HepG2 (cell line): ENCODE measurements around the gene ETFA. TPM values are rescaled to one million over a fixed set of nuclear protein-coding genes. Genes with fewer than 3 reads are reported as not detected.

Experiments
- ATM ChIP-seq: fragments of 450-650 bp; IDR thresholded peaks from 2 replicates; pipeline ENCODE4 v1.7.1; 2017; ENCODE audit warnings: mild to moderate bottlenecking, borderline replicate concordance
- CCDC6 ChIP-seq: sonication (generic); formaldehyde crosslinking; IDR thresholded peaks from 2 replicates; pipeline ENCODE4 v1.8.1; 2022; ENCODE audit warnings: mild to moderate bottlenecking, missing genetic modification reagents, moderate library complexity
- ELF3 ChIP-seq: IDR thresholded peaks from 2 replicates; pipeline ENCODE4 v1.6.1; 2016; ENCODE audit warnings: missing genetic modification reagents, missing compliant biosample characterization
- HCFC1 ChIP-seq: fragments of 150-350 bp; IDR thresholded peaks from 2 replicates; pipeline ENCODE4 v1.6.1; 2014; ENCODE audit warnings: low read depth, low read length
- NPAS2 ChIP-seq: sonication (generic); formaldehyde crosslinking; IDR thresholded peaks from 2 replicates; pipeline ENCODE4 v1.8.0; 2022; ENCODE audit warnings: mild to moderate bottlenecking, missing genetic modification reagents, borderline replicate concordance
- NR2F6 ChIP-seq, 2 experiments: IDR thresholded peaks; 2 replicates each; pipeline ENCODE4 v1.6.1; 2016; ENCODE audit warnings: antibody characterized with exemption in 1 of 2, mild to moderate bottlenecking in 1 of 2
- PATZ1 ChIP-seq: sonication (generic); formaldehyde crosslinking; IDR thresholded peaks from 2 replicates; pipeline ENCODE4 v1.4.0; 2020; ENCODE audit warnings: missing genetic modification reagents
- RARA ChIP-seq: IDR thresholded peaks from 2 replicates; pipeline ENCODE4 v1.6.1; 2016; ENCODE audit warnings: missing genetic modification reagents, missing compliant biosample characterization
- ZNF44 ChIP-seq: sonication (generic); formaldehyde crosslinking; IDR thresholded peaks from 2 replicates; pipeline ENCODE4 v1.5.1; 2020; ENCODE audit warnings: mild to moderate bottlenecking, missing genetic modification reagents
- ZNF850 ChIP-seq: sonication (generic); formaldehyde crosslinking; conservative IDR thresholded peaks from 2 replicates; pipeline ENCODE4 v1.9.0; 2021; ENCODE audit warnings: mild to moderate bottlenecking, missing genetic modification reagents
- polyA plus RNA-seq, 8 experiments: library from polyadenylated mRNA; depleted of rRNA in 3 of 8; stranded (reverse) in 7 of 8; unstranded in 1 of 8; fragments of >200 nt; fragmentation: Illumina TruSeq in 4 of 8; extraction: Trizol in 4 of 8; gene quantifications; 2 replicates each; pipeline versions ENCODE4 v1.2.1 to v1.2.3, GENCODE V29; 2011 to 2016; ENCODE audit warnings: low read depth in 4 of 8, missing spikeins in 1 of 8, mixed read lengths in 1 of 8; ENCODE audit not compliant: insufficient read depth in 1 of 8
- total RNA-seq, 5 experiments: library from RNA; depleted of rRNA; stranded (reverse); fragments of >200 nt; fragmentation: Illumina TruSeq; extraction: Trizol; gene quantifications; 2 replicates each; pipeline ENCODE4 v1.2.3, GENCODE V29; 2016; ENCODE audit warnings: low read depth in 1 of 5
- TF ChIP-seq, protein P1 (sequence below): IDR thresholded peaks from 2 replicates; pipeline ENCODE4 v1.6.1; 2016; ENCODE audit warnings: low read depth, missing genetic modification reagents, missing compliant biosample characterization
- TF ChIP-seq, protein P2 (sequence below): sonication (generic); formaldehyde crosslinking; IDR thresholded peaks from 2 replicates; pipeline ENCODE4 v1.5.0; 2020; ENCODE audit warnings: mild to moderate bottlenecking, missing genetic modification reagents, borderline replicate concordance
- TF ChIP-seq, protein P3 (sequence below): sonication (generic); formaldehyde crosslinking; IDR thresholded peaks from 2 replicates; pipeline ENCODE4 v1.4.0; 2020; ENCODE audit warnings: mild to moderate bottlenecking, low read depth, missing genetic modification reagents

Gene ETFA
- total and polyA plus RNA-seq, 2 of the 13 experiments (the other 11 are each of a cell fraction or from before 2014, with no cell fraction given), result 291 to 396 TPM

GRCh38 chr15:76203346-76204108 is 107.7 kb downstream of the ETFA start (continued):
- TF ChIP-seq, protein P1, sequence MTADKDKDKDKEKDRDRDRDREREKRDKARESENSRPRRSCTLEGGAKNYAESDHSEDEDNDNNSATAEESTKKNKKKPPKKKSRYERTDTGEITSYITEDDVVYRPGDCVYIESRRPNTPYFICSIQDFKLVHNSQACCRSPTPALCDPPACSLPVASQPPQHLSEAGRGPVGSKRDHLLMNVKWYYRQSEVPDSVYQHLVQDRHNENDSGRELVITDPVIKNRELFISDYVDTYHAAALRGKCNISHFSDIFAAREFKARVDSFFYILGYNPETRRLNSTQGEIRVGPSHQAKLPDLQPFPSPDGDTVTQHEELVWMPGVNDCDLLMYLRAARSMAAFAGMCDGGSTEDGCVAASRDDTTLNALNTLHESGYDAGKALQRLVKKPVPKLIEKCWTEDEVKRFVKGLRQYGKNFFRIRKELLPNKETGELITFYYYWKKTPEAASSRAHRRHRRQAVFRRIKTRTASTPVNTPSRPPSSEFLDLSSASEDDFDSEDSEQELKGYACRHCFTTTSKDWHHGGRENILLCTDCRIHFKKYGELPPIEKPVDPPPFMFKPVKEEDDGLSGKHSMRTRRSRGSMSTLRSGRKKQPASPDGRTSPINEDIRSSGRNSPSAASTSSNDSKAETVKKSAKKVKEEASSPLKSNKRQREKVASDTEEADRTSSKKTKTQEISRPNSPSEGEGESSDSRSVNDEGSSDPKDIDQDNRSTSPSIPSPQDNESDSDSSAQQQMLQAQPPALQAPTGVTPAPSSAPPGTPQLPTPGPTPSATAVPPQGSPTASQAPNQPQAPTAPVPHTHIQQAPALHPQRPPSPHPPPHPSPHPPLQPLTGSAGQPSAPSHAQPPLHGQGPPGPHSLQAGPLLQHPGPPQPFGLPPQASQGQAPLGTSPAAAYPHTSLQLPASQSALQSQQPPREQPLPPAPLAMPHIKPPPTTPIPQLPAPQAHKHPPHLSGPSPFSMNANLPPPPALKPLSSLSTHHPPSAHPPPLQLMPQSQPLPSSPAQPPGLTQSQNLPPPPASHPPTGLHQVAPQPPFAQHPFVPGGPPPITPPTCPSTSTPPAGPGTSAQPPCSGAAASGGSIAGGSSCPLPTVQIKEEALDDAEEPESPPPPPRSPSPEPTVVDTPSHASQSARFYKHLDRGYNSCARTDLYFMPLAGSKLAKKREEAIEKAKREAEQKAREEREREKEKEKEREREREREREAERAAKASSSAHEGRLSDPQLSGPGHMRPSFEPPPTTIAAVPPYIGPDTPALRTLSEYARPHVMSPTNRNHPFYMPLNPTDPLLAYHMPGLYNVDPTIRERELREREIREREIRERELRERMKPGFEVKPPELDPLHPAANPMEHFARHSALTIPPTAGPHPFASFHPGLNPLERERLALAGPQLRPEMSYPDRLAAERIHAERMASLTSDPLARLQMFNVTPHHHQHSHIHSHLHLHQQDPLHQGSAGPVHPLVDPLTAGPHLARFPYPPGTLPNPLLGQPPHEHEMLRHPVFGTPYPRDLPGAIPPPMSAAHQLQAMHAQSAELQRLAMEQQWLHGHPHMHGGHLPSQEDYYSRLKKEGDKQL (CRISPR knock-in tag), result no peak
- TF ChIP-seq ELF3 (no peak), NPAS2 (CRISPR knock-in tag) (no peak), CCDC6 (CRISPR knock-in tag) (no peak), HCFC1 (no peak), ATM (no peak), PATZ1 (CRISPR knock-in tag) (no peak), RARA (no peak), ZNF850 (no peak), NR2F6 (IDR thresholded peaks at IDR 0.05) (no peak), NR2F6 (CRISPR knock-in tag; IDR thresholded peaks at IDR 0.05) (no peak), ZNF44 (CRISPR knock-in tag) (no peak)
- TF ChIP-seq, protein P2, sequence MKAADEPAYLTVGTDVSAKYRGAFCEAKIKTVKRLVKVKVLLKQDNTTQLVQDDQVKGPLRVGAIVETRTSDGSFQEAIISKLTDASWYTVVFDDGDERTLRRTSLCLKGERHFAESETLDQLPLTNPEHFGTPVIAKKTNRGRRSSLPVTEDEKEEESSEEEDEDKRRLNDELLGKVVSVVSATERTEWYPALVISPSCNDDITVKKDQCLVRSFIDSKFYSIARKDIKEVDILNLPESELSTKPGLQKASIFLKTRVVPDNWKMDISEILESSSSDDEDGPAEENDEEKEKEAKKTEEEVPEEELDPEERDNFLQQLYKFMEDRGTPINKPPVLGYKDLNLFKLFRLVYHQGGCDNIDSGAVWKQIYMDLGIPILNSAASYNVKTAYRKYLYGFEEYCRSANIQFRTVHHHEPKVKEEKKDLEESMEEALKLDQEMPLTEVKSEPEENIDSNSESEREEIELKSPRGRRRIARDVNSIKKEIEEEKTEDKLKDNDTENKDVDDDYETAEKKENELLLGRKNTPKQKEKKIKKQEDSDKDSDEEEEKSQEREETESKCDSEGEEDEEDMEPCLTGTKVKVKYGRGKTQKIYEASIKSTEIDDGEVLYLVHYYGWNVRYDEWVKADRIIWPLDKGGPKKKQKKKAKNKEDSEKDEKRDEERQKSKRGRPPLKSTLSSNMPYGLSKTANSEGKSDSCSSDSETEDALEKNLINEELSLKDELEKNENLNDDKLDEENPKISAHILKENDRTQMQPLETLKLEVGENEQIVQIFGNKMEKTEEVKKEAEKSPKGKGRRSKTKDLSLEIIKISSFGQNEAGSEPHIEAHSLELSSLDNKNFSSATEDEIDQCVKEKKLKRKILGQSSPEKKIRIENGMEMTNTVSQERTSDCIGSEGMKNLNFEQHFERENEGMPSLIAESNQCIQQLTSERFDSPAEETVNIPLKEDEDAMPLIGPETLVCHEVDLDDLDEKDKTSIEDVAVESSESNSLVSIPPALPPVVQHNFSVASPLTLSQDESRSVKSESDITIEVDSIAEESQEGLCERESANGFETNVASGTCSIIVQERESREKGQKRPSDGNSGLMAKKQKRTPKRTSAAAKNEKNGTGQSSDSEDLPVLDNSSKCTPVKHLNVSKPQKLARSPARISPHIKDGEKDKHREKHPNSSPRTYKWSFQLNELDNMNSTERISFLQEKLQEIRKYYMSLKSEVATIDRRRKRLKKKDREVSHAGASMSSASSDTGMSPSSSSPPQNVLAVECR (CRISPR knock-in tag), result no peak
- TF ChIP-seq, protein P3, sequence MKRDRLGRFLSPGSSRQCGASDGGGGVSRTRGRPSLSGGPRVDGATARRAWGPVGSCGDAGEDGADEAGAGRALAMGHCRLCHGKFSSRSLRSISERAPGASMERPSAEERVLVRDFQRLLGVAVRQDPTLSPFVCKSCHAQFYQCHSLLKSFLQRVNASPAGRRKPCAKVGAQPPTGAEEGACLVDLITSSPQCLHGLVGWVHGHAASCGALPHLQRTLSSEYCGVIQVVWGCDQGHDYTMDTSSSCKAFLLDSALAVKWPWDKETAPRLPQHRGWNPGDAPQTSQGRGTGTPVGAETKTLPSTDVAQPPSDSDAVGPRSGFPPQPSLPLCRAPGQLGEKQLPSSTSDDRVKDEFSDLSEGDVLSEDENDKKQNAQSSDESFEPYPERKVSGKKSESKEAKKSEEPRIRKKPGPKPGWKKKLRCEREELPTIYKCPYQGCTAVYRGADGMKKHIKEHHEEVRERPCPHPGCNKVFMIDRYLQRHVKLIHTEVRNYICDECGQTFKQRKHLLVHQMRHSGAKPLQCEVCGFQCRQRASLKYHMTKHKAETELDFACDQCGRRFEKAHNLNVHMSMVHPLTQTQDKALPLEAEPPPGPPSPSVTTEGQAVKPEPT, result no peak
